K562 (cell line): ENCODE measurements around the gene OR7A10. TPM values are rescaled to one million over a fixed set of nuclear protein-coding genes. Genes with fewer than 3 reads are reported as not detected.

Experiments
- BRCA1 ChIP-seq, 2 experiments: fragments of 450-650 bp in 1 of 2; sonication (generic) in 1 of 2; formaldehyde crosslinking in 1 of 2; IDR thresholded peaks; 2 replicates each; pipeline versions ENCODE4 v1.5.0 to v1.6.1; 2017 to 2020; ENCODE audit warnings: mild to moderate bottlenecking in 1 of 2, missing genetic modification reagents in 1 of 2
- CBX1 ChIP-seq: sonication (generic); IDR thresholded peaks from 2 replicates; pipeline ENCODE4 v1.6.1; 2016; ENCODE audit warnings: antibody characterized with exemption, low read depth, mild to moderate bottlenecking
- HDAC6 ChIP-seq: IDR thresholded peaks from 2 replicates; pipeline ENCODE4 v1.6.1; 2012; ENCODE audit warnings: low read depth, mild to moderate bottlenecking, control low read depth, inconsistent platforms, low read length, moderate library complexity
- KAT7 ChIP-seq: sonication (generic); formaldehyde crosslinking; IDR thresholded peaks from 2 replicates; pipeline ENCODE4 v1.8.0; 2022; ENCODE audit warnings: missing genetic modification reagents, mild to moderate bottlenecking, borderline replicate concordance
- MTA3 ChIP-seq: fragments of 450-650 bp; formaldehyde crosslinking; IDR thresholded peaks from 2 replicates; pipeline ENCODE4 v1.6.1; 2017; ENCODE audit warnings: mild to moderate bottlenecking, borderline replicate concordance
- PTRF ChIP-seq: fragments of 450-650 bp; IDR thresholded peaks from 2 replicates; pipeline ENCODE4 v1.6.1; 2016; ENCODE audit warnings: mild to moderate bottlenecking, missing genetic modification characterization, missing compliant biosample characterization
- SAFB ChIP-seq: fragments of 200-400 bp; formaldehyde crosslinking; IDR thresholded peaks from 2 replicates; pipeline ENCODE4 v1.6.1; 2017; ENCODE audit warnings: low read depth, low read length, borderline replicate concordance
- SIN3B ChIP-seq: fragments of 450-650 bp; IDR thresholded peaks from 2 replicates; pipeline ENCODE4 v1.6.1; 2017; ENCODE audit warnings: low read depth, mild to moderate bottlenecking, moderate library complexity
- polyA plus RNA-seq, 8 experiments: library from polyadenylated mRNA; depleted of rRNA in 4 of 8; stranded (reverse) in 5 of 8; unstranded in 3 of 8; fragments of >200 nt; fragmentation: Nextera tagmentation in 2 of 8; fragmentation: Illumina TruSeq in 1 of 8; extraction: Ambion mirVana in 2 of 8; extraction: Trizol in 1 of 8; gene quantifications; 2 replicates each; pipeline versions ENCODE4 v1.2.1 to v1.2.3, GENCODE V29; 2011 to 2014; ENCODE audit warnings: inconsistent platforms in 1 of 8, missing spikeins in 1 of 8
- total RNA-seq, 7 experiments: library from RNA; depleted of rRNA in 6 of 7; stranded (reverse); fragments of >200 nt in 6 of 7; fragmentation: Illumina TruSeq in 2 of 7; extraction: Trizol in 2 of 7; gene quantifications; 2 replicates each; pipeline versions ENCODE4 v1.2.1 to v1.2.3, GENCODE V29; 2011 to 2021; ENCODE audit warnings: low replicate concordance in 1 of 7
- TF ChIP-seq, protein P1 (sequence below): sonication (generic); formaldehyde crosslinking; IDR thresholded peaks from 2 replicates; pipeline ENCODE4 v1.8.1; 2023; ENCODE audit warnings: missing genetic modification reagents, mild to moderate bottlenecking, borderline replicate concordance

Gene OR7A10
- total and polyA plus RNA-seq, 9 of the 15 experiments (the other 6 are each of a cell fraction or from before 2014, with no cell fraction given) = not detected

GRCh38 chr19:14821937-14822336 is 26.8 kb downstream of the OR7A10 start (continued):
- no peak for TF ChIP-seq SIN3B
- no peak for TF ChIP-seq SAFB
- TF ChIP-seq PTRF (tag) = no peak
- TF ChIP-seq, protein P1, sequence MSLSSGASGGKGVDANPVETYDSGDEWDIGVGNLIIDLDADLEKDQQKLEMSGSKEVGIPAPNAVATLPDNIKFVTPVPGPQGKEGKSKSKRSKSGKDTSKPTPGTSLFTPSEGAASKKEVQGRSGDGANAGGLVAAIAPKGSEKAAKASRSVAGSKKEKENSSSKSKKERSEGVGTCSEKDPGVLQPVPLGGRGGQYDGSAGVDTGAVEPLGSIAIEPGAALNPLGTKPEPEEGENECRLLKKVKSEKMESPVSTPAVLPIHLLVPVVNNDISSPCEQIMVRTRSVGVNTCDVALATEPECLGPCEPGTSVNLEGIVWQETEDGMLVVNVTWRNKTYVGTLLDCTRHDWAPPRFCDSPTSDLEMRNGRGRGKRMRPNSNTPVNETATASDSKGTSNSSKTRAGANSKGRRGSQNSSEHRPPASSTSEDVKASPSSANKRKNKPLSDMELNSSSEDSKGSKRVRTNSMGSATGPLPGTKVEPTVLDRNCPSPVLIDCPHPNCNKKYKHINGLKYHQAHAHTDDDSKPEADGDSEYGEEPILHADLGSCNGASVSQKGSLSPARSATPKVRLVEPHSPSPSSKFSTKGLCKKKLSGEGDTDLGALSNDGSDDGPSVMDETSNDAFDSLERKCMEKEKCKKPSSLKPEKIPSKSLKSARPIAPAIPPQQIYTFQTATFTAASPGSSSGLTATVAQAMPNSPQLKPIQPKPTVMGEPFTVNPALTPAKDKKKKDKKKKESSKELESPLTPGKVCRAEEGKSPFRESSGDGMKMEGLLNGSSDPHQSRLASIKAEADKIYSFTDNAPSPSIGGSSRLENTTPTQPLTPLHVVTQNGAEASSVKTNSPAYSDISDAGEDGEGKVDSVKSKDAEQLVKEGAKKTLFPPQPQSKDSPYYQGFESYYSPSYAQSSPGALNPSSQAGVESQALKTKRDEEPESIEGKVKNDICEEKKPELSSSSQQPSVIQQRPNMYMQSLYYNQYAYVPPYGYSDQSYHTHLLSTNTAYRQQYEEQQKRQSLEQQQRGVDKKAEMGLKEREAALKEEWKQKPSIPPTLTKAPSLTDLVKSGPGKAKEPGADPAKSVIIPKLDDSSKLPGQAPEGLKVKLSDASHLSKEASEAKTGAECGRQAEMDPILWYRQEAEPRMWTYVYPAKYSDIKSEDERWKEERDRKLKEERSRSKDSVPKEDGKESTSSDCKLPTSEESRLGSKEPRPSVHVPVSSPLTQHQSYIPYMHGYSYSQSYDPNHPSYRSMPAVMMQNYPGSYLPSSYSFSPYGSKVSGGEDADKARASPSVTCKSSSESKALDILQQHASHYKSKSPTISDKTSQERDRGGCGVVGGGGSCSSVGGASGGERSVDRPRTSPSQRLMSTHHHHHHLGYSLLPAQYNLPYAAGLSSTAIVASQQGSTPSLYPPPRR (CRISPR knock-in tag) = no peak
- no peak for TF ChIP-seq MTA3
- TF ChIP-seq HDAC6 = no peak
- TF ChIP-seq KAT7 (CRISPR knock-in tag) = no peak
- TF ChIP-seq BRCA1 (IDR thresholded peaks at IDR 0.05) = no peak
- TF ChIP-seq BRCA1 (CRISPR knock-in tag; IDR thresholded peaks at IDR 0.05) = no peak
- TF ChIP-seq CBX1 = no peak
- TF ChIP-seq, all 486 proteins: peak for 7
